H1 (cell line): ENCODE results near the gene VAMP2. TPM values are rescaled to one million over a fixed set of nuclear protein-coding genes. Genes with fewer than 3 reads are reported as not detected.

Experiments used
- CTCF ChIA-PET: fragments of 300-600 bp; sonication (Branson Sonifier 250); formaldehyde crosslinking; loops from one replicate; lab custom pipeline; 2021; ENCODE audit not compliant: partially characterized antibody; lab: Charles Lee
- POLR2A ChIA-PET: fragments of 300-600 bp; sonication (Branson Sonifier 250); formaldehyde crosslinking; loops from one replicate; lab custom pipeline; 2021; ENCODE audit warnings: inconsistent platforms; ENCODE audit not compliant: partially characterized antibody; lab: Charles Lee
- DNase-seq, 2 experiments: peaks; one replicate each; pipeline versions ENCODE4 v3.0.0 to v3.0.0-alpha.2; 2010 to 2022; ENCODE audit warnings: low spot score in 2 of 2, low read depth in 1 of 2, mixed read lengths in 1 of 2
- FAIRE-seq: peaks from 2 replicates; lab custom pipeline; 2011; peaks lifted over from hg19 to GRCh38; lab: Jason Lieb, UNC
- H2AFZ ChIP-seq: 2 replicates; pipeline ENCODE4 v1.8.1; 2012; ENCODE audit warnings: low read length, inconsistent platforms
- H2AK5ac ChIP-seq: 2 replicates; pipeline ENCODE4 v1.6.1; 2013; ENCODE audit warnings: low read depth, low read length
- H2BK120ac ChIP-seq: replicated peaks from 2 replicates; pipeline ENCODE3; 2013; ENCODE audit warnings: low read depth, low read length, inconsistent platforms
- H2BK12ac ChIP-seq: 2 replicates; pipeline ENCODE4 v1.6.1; 2013; ENCODE audit warnings: low read depth, low read length
- H2BK15ac ChIP-seq: 2 replicates; pipeline ENCODE4 v1.6.1; 2013; ENCODE audit warnings: low read length
- H2BK20ac ChIP-seq: 2 replicates; pipeline ENCODE4 v1.6.1; 2013; ENCODE audit warnings: low read length
- H2BK5ac ChIP-seq: 2 replicates; pipeline ENCODE4 v1.6.1; 2013; ENCODE audit warnings: low read depth, low read length
- H3K14ac ChIP-seq: 2 replicates; pipeline ENCODE4 v1.6.1; 2013; ENCODE audit warnings: inconsistent platforms; ENCODE audit not compliant: insufficient read length
- H3K18ac ChIP-seq: 2 replicates; pipeline ENCODE4 v1.6.1; 2013; ENCODE audit warnings: low read length; ENCODE audit errors: extremely low read depth
- H3K23ac ChIP-seq: 2 replicates; pipeline ENCODE4 v1.6.1; 2013; ENCODE audit warnings: inconsistent platforms; ENCODE audit not compliant: insufficient read length
- H3K23me2 ChIP-seq: 2 replicates; pipeline ENCODE4 v1.6.1; 2013; ENCODE audit warnings: low read depth, low read length
- H3K27ac ChIP-seq: 2 replicates; pipeline ENCODE4 v1.6.1; 2011; ENCODE audit warnings: low read depth, low read length, inconsistent platforms
- H3K27me3 ChIP-seq, 4 experiments: replicated peaks in 1 of 4; 1 replicate in 1 of 4; 2 replicates in 3 of 4; pipeline versions ENCODE4 v1.6.1 to v1.8.1; 2011 to 2013; ENCODE audit warnings: low read length in 3 of 4, mild to moderate bottlenecking in 3 of 4, inconsistent platforms in 2 of 4, mixed read lengths in 2 of 4, moderate library complexity in 1 of 4; ENCODE audit not compliant: control insufficient read depth in 3 of 4, insufficient read depth in 3 of 4; ENCODE audit errors: extremely low read depth in 1 of 4
- H3K36me3 ChIP-seq, 4 experiments: 2 replicates each; pipeline versions ENCODE4 v1.6.1 to v1.8.1; 2011 to 2013; ENCODE audit warnings: mild to moderate bottlenecking in 4 of 4, low read length in 3 of 4, moderate library complexity in 2 of 4, control low read depth in 1 of 4, inconsistent platforms in 1 of 4; ENCODE audit not compliant: insufficient read depth in 4 of 4, control insufficient read depth in 2 of 4
- H3K4ac ChIP-seq: replicated peaks from 2 replicates; pipeline ENCODE3; 2013; ENCODE audit warnings: low read length, low read depth, mixed read lengths, inconsistent platforms; ENCODE audit not compliant: insufficient read length
- H3K4me1 ChIP-seq, 4 experiments: replicated peaks in 1 of 4; 1 replicate in 1 of 4; 2 replicates in 3 of 4; pipeline versions ENCODE4 v1.6.1 to v1.8.1; 2011 to 2013; ENCODE audit warnings: low read length in 3 of 4, inconsistent platforms in 2 of 4, mixed read lengths in 1 of 4; ENCODE audit not compliant: insufficient read depth in 4 of 4, control insufficient read depth in 3 of 4
- H3K4me2 ChIP-seq, 2 experiments: 2 replicates each; pipeline versions ENCODE4 v1.6.1 to v1.8.1; 2011 to 2013; ENCODE audit warnings: low read depth in 2 of 2, low read length in 2 of 2, control low read depth in 1 of 2, inconsistent platforms in 1 of 2, mild to moderate bottlenecking in 1 of 2; ENCODE audit not compliant: insufficient read depth in 1 of 2
- H3K4me3 ChIP-seq, 4 experiments: fragments of 200-600, 300-600 bp in 1 of 4; sonication (generic), shearing (Covaris generic), sonication (Bioruptor Twin) in 1 of 4; 2 replicates each; pipeline versions ENCODE4 v1.5.1 to v1.8.1; 2011 to 2016; ENCODE audit warnings: low read length in 4 of 4, low read depth in 3 of 4, control low read depth in 2 of 4, inconsistent platforms in 2 of 4, mild to moderate bottlenecking in 2 of 4, mixed read lengths in 1 of 4, moderate library complexity in 1 of 4; ENCODE audit not compliant: insufficient read depth in 2 of 4; ENCODE audit errors: extremely low read depth in 1 of 4
- H3K56ac ChIP-seq: replicated peaks from 2 replicates; pipeline ENCODE3; 2013; ENCODE audit warnings: low read depth, mild to moderate bottlenecking, mixed read lengths, low read length, inconsistent platforms; ENCODE audit not compliant: insufficient read length
- H3K79me1 ChIP-seq: 2 replicates; pipeline ENCODE4 v1.6.1; 2013; ENCODE audit warnings: low read depth, low read length, control low read depth
- H3K79me2 ChIP-seq, 2 experiments: 2 replicates each; pipeline versions ENCODE4 v1.6.1 to v1.8.1; 2012 to 2013; ENCODE audit warnings: low read length in 2 of 2, mild to moderate bottlenecking in 2 of 2, inconsistent platforms in 1 of 2; ENCODE audit not compliant: insufficient read depth in 2 of 2, control insufficient read depth in 1 of 2
- H3K9ac ChIP-seq, 4 experiments: replicated peaks in 1 of 4; 1 replicate in 1 of 4; 2 replicates in 3 of 4; pipeline versions ENCODE4 v1.6.1 to v1.8.1; 2011 to 2013; ENCODE audit warnings: low read depth in 3 of 4, low read length in 3 of 4, control low read depth in 2 of 4, mild to moderate bottlenecking in 2 of 4, moderate library complexity in 2 of 4, inconsistent platforms in 1 of 4; ENCODE audit errors: extremely low read depth in 1 of 4
- H3K9me3 ChIP-seq, 2 experiments: 2 replicates each; pipeline versions ENCODE4 v1.6.1 to v1.8.1; 2012 to 2013; ENCODE audit warnings: mild to moderate bottlenecking in 2 of 2, moderate library complexity in 2 of 2, control low read depth in 1 of 2, inconsistent platforms in 1 of 2, low read depth in 1 of 2, low read length in 1 of 2, mixed read lengths in 1 of 2; ENCODE audit not compliant: insufficient read depth in 2 of 2
- H4K20me1 ChIP-seq, 2 experiments: replicated peaks in 1 of 2; 2 replicates each; pipeline versions ENCODE3 to v1.8.1; 2011 to 2013; ENCODE audit warnings: inconsistent platforms in 2 of 2, low read length in 2 of 2, mild to moderate bottlenecking in 1 of 2; ENCODE audit not compliant: insufficient read depth in 2 of 2, control insufficient read depth in 1 of 2
- H4K5ac ChIP-seq: 2 replicates; pipeline ENCODE4 v1.6.1; 2013; ENCODE audit warnings: low read length, low read depth, mixed read lengths, inconsistent platforms; ENCODE audit not compliant: insufficient read length
- H4K8ac ChIP-seq: 2 replicates; pipeline ENCODE4 v1.8.0; 2013; ENCODE audit warnings: mild to moderate bottlenecking, moderate library complexity, low read length, inconsistent platforms; ENCODE audit not compliant: insufficient read depth; ENCODE audit errors: extremely low read depth
- H4K91ac ChIP-seq: replicated peaks from 2 replicates; pipeline ENCODE3; 2013; ENCODE audit warnings: low read length, mixed read lengths, inconsistent platforms; ENCODE audit not compliant: insufficient read length
- CBX8 ChIP-seq: fragments of 300-800, 300-1000 bp; sonication (generic); IDR thresholded peaks from 2 replicates; pipeline ENCODE4 v1.7.1; 2016; ENCODE audit warnings: low read depth, low read length, borderline replicate concordance
- FOSL1 ChIP-seq: IDR thresholded peaks from 2 replicates; pipeline ENCODE4 v1.6.1; 2011; ENCODE audit warnings: mild to moderate bottlenecking, low read depth, low read length, moderate library complexity; ENCODE audit not compliant: insufficient read depth
- KDM1A ChIP-seq: fragments of 200-600, 300-600 bp; sonication (generic); IDR thresholded peaks from 2 replicates; pipeline ENCODE4 v1.7.1; 2016; ENCODE audit warnings: mild to moderate bottlenecking, low read length, borderline replicate concordance
- KDM5A ChIP-seq: fragments of 200-600 bp; IDR thresholded peaks from 2 replicates; pipeline ENCODE4 v1.7.1; 2012; ENCODE audit warnings: mild to moderate bottlenecking, low read length, inconsistent platforms, mixed read lengths
- POLR2AphosphoS5 ChIP-seq: IDR thresholded peaks from 2 replicates; pipeline ENCODE4 v1.6.1; 2011; ENCODE audit warnings: low read depth, low read length
- POU5F1 ChIP-seq: IDR thresholded peaks from 2 replicates; pipeline ENCODE4 v1.6.1; 2011; ENCODE audit warnings: low read depth, mild to moderate bottlenecking, low read length, moderate library complexity
- TBP ChIP-seq: IDR thresholded peaks from 2 replicates; pipeline ENCODE4 v1.6.1; 2011; ENCODE audit warnings: low read depth, low read length, improper control_type of control experiment
- TEAD4 ChIP-seq: IDR thresholded peaks from 2 replicates; pipeline ENCODE4 v1.6.1; 2012; ENCODE audit warnings: low read depth, low read length, inconsistent platforms, mixed read lengths
- WGBS, 2 experiments: shearing (Covaris generic) in 1 of 2; methylation state at CpG; one replicate each; pipeline versions ENCODE4 v1.1.6 to v1.1.7; 2013 to 2015; ENCODE audit warnings: low lambda C conversion rate in 2 of 2, mixed read lengths in 2 of 2, inconsistent platforms in 1 of 2, low coverage in 1 of 2, missing lambda C conversion rate in 1 of 2; ENCODE audit not compliant: insufficient replicate concordance in 2 of 2, insufficient coverage in 1 of 2, insufficient read length in 1 of 2; ENCODE audit errors: extremely low coverage in 1 of 2, missing lambda C conversion rate in 1 of 2; 5-methylcytosine and 5-hydroxymethylcytosine counted together
- polyA plus RNA-seq, 7 experiments: library from polyadenylated mRNA; depleted of rRNA in 3 of 7; stranded (reverse) in 5 of 7; unstranded in 2 of 7; fragments of >200 nt in 5 of 7; fragments of 200-250 nt in 2 of 7; gene quantifications; 1 replicate in 5 of 7; 2 replicates in 1 of 7; 4 replicates in 1 of 7; pipeline versions ENCODE4 v1.2.1 to v1.2.3, GENCODE V29; 2011 to 2013; ENCODE audit warnings: missing spikeins in 2 of 7, mixed read lengths in 2 of 7
- total RNA-seq: library from RNA; stranded (reverse); fragmentation: NEBNext Ultra II Directional; extraction: Animal tissue kit (Norgen Biotek cat#: 25700); gene quantifications from 2 replicates; pipeline ENCODE4 v1.2.1, GENCODE V29; 2021
- TF ChIP-seq, protein P1 (sequence below), 3 experiments: IDR thresholded peaks; 1 replicate in 2 of 3; 2 replicates in 1 of 3; pipeline versions ENCODE4 v1.5.1 to v1.6.1; 2011; ENCODE audit warnings: low read length in 3 of 3, mild to moderate bottlenecking in 3 of 3, inconsistent platforms in 2 of 3, low read depth in 1 of 3, moderate library complexity in 1 of 3; ENCODE audit not compliant: insufficient read depth in 1 of 3; ENCODE audit errors: control extremely low read depth in 1 of 3
- TF ChIP-seq, protein P2 (sequence below): IDR thresholded peaks from 2 replicates; pipeline ENCODE4 v1.6.1; 2012; ENCODE audit warnings: inconsistent platforms

The VAMP2 gene
- total and polyA plus RNA-seq, 2 of the 8 experiments (the other 6 are each of a cell fraction or from before 2014, with no cell fraction given), result 19.3 to 20.5 TPM

DNA sequence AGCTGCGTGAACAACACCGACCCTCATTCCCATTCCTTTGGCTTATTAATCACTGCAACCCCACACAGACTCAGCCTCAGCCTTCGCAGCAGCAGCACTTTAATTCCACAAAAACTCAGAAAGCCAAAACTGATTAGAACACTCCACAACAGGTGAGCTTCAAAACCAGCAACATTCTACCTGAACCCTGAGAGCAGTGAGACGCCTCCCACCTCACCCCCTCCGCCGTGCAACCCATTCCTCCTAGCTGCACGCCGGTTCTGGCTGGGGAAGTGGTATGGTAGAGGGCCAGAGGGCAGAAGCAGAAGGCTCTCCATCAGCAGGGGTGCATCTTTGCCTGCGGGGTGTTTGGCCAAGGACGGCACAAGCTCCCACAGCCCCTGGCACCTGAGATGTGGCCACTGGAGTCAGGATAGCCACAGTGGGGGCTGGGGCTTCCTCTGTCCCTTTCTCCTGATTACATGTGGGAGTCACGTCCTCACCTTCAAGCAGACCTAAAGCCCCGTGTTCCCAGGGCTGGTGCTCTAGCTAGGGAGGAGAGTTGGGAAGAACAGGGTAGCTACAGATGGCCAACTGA is 25.6 kb upstream of the VAMP2 start:
- no peak overlapping the region for H4K5ac ChIP-seq
- H2BK15ac ChIP-seq, result 0 out of 2 replicates have a peak overlapping the region, but pooled peaks have one; percentile 61
- no peak for FAIRE-seq
- H4K8ac ChIP-seq, result no peak overlapping the region
- H2AK5ac ChIP-seq, result no peak overlapping the region
- no peaks in the 10 kb centered on the region for H3K79me1 ChIP-seq
- peaks cover 4 to 21% (median 10%) of the 10 kb centered on the region in 4 experiments; a peak in 6 of 7 replicates for H3K4me1 ChIP-seq
- no peak overlapping the region for H2BK20ac ChIP-seq
- no peak overlapping the region for H4K91ac ChIP-seq
- no peak overlapping the region for H3K56ac ChIP-seq
- no peak for DNase-seq
- no peaks in the 10 kb centered on the region for H3K36me3 ChIP-seq
- no peak overlapping the region for H2BK12ac ChIP-seq
- H3K9me3 ChIP-seq, result no peaks in the 10 kb centered on the region
- H3K4ac ChIP-seq, result no peak overlapping the region
- H3K14ac ChIP-seq, result no peak overlapping the region
- ChIA-PET POLR2A (interaction anchor here (1.8 to 19.9 kb wide), 7 partner anchors 8 to 38 kb away, joined by 5 to 373 read pairs (median 19); partner anchors contain the start of genes AURKB and TMEM107), CTCF (interaction anchor here (0.9 to 3.7 kb wide), 12 partner anchors 9 to 117 kb away, joined by 3 to 26 read pairs (median 5); partner anchors contain the start of gene PFAS)
- H3K23ac ChIP-seq, result no peak overlapping the region
- H3K9ac ChIP-seq, result no peak overlapping the region; a peak in 1 of 7 replicates
- 56% methylated on average over 12 of the region's 12 CpGs; no CpG with 5 or more reads in 1 of the 2 experiments for WGBS, 2 experiments
- no peak overlapping the region for H2BK120ac ChIP-seq
- H3K4me2 ChIP-seq, result peak overlapping the region; percentile 86 to 96
- H3K79me2 ChIP-seq, result no peaks in the 10 kb centered on the region
- H3K18ac ChIP-seq, result no peak overlapping the region
- H3K4me3 ChIP-seq, result peak overlapping the region; percentile 59 to 89 (median 78); a peak in 5 of 8 replicates
- H3K27ac ChIP-seq, result no peak overlapping the region
- H3K27me3 ChIP-seq, result peaks cover 2 to 17% (median 11%) of the 10 kb centered on the region in 4 experiments
- no peak overlapping the region; the same call in 1 of the 2 replicates for H2BK5ac ChIP-seq
- no peak overlapping the region for H2AFZ ChIP-seq
- H4K20me1 ChIP-seq, result peaks cover 2 to 6% of the 10 kb centered on the region in 2 experiments
- H3K23me2 ChIP-seq, result peaks cover 17% of the 10 kb centered on the region
- TF ChIP-seq, protein P1, sequence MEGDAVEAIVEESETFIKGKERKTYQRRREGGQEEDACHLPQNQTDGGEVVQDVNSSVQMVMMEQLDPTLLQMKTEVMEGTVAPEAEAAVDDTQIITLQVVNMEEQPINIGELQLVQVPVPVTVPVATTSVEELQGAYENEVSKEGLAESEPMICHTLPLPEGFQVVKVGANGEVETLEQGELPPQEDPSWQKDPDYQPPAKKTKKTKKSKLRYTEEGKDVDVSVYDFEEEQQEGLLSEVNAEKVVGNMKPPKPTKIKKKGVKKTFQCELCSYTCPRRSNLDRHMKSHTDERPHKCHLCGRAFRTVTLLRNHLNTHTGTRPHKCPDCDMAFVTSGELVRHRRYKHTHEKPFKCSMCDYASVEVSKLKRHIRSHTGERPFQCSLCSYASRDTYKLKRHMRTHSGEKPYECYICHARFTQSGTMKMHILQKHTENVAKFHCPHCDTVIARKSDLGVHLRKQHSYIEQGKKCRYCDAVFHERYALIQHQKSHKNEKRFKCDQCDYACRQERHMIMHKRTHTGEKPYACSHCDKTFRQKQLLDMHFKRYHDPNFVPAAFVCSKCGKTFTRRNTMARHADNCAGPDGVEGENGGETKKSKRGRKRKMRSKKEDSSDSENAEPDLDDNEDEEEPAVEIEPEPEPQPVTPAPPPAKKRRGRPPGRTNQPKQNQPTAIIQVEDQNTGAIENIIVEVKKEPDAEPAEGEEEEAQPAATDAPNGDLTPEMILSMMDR (IDR thresholded peaks at IDR 0.05; ENCODE audit: control extremely low read depth in 1 of 3, insufficient read depth in 1 of 3, low read depth in 1 of 3, low read length in 3 of 3), result no peak
- TF ChIP-seq KDM5A (no peak), TBP (no peak), POU5F1 (no peak), POLR2AphosphoS5 (no peak), FOSL1 (no peak), TEAD4 (no peak), KDM1A (no peak), CBX8 (no peak)
- TF ChIP-seq, protein P2, sequence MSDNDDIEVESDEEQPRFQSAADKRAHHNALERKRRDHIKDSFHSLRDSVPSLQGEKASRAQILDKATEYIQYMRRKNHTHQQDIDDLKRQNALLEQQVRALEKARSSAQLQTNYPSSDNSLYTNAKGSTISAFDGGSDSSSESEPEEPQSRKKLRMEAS, result no peak
